DND-41 (cell line): Measurements from ENCODE around the gene NFE2.

Experiments used
- ATAC-seq: fragments of 200-7000 bp; cut with Tn5 transposase; 3 replicates; pipeline ENCODE4 v1.9.1; 2021; ENCODE audit warnings: low read depth; ENCODE audit not compliant: insufficient read depth
- DNase-seq: peaks from one replicate; pipeline ENCODE4 v3.0.0-alpha.2; 2020
- H2AFZ ChIP-seq: 2 replicates; pipeline ENCODE4 v1.6.0; 2012; ENCODE audit warnings: low read depth, low read length
- H3K27ac ChIP-seq: 2 replicates; pipeline ENCODE4 v1.5.1; 2012; ENCODE audit warnings: low read length, inconsistent platforms
- H3K27me3 ChIP-seq: fragments of 200-600 bp; sonication (generic); 2 replicates; pipeline ENCODE4 v1.6.0; 2012; ENCODE audit warnings: low read length, mild to moderate bottlenecking, inconsistent platforms; ENCODE audit not compliant: insufficient read depth, poor library complexity
- H3K36me3 ChIP-seq: 2 replicates; pipeline ENCODE4 v1.5.1; 2012; ENCODE audit warnings: low read length, inconsistent platforms; ENCODE audit not compliant: insufficient read depth
- H3K4me1 ChIP-seq: 2 replicates; pipeline ENCODE4 v1.5.1; 2012; ENCODE audit warnings: mild to moderate bottlenecking, low read length; ENCODE audit not compliant: insufficient read depth
- H3K4me2 ChIP-seq: 2 replicates; pipeline ENCODE4 v1.6.0; 2012; ENCODE audit warnings: mild to moderate bottlenecking, moderate library complexity, low read length, inconsistent platforms; ENCODE audit not compliant: insufficient read depth
- H3K4me3 ChIP-seq, 2 experiments: fragments of 200-600 bp in 1 of 2; shearing (Covaris generic) in 1 of 2; 2 replicates each; pipeline ENCODE4 v1.5.1; 2012 to 2016; ENCODE audit warnings: inconsistent platforms in 2 of 2, low read length in 2 of 2, mild to moderate bottlenecking in 2 of 2, low read depth in 1 of 2, moderate library complexity in 1 of 2
- H3K79me2 ChIP-seq: 2 replicates; pipeline ENCODE4 v1.6.0; 2012; ENCODE audit warnings: low read length, inconsistent platforms; ENCODE audit not compliant: insufficient read depth
- H3K9ac ChIP-seq: 2 replicates; pipeline ENCODE4 v1.6.0; 2012; ENCODE audit warnings: low read depth, mild to moderate bottlenecking, inconsistent platforms, low read length, moderate library complexity
- H3K9me3 ChIP-seq: 2 replicates; pipeline ENCODE4 v1.5.1; 2012; ENCODE audit warnings: low read length, moderate library complexity, mild to moderate bottlenecking, inconsistent platforms; ENCODE audit not compliant: insufficient read depth, severe bottlenecking
- H4K20me1 ChIP-seq: 2 replicates; pipeline ENCODE4 v1.6.0; 2012; ENCODE audit warnings: low read length; ENCODE audit not compliant: insufficient read depth
- CTCF ChIP-seq: IDR thresholded peaks from 2 replicates; pipeline ENCODE4 v1.5.1; 2012; ENCODE audit warnings: borderline replicate concordance, low read length, moderate library complexity, mild to moderate bottlenecking; ENCODE audit not compliant: poor library complexity, severe bottlenecking; ENCODE audit errors: extremely low read depth
- EZH2 ChIP-seq: IDR thresholded peaks from 3 replicates; pipeline ENCODE4 v1.6.1; 2012; ENCODE audit warnings: borderline replicate concordance, low read depth, mild to moderate bottlenecking, moderate library complexity, low read length, inconsistent platforms; ENCODE audit not compliant: severe bottlenecking

NFE2 gene

GRCh38 chr12:54311051-54311450 is 10.2 kb upstream of the NFE2 start:
- H3K79me2 ChIP-seq: no peaks in the 10 kb centered on the region
- H3K9ac ChIP-seq: no peak overlapping the region
- H3K27ac ChIP-seq: no peak overlapping the region
- H3K4me3 ChIP-seq: no peak overlapping the region
- DNase-seq (no peak), ATAC-seq (no peak)
- no peaks in the 10 kb centered on the region for H3K9me3 ChIP-seq
- H3K36me3 ChIP-seq: no peaks in the 10 kb centered on the region
- no peaks in the 10 kb centered on the region for H4K20me1 ChIP-seq
- H3K4me1 ChIP-seq: no peaks in the 10 kb centered on the region
- no peak for TF ChIP-seq EZH2
- no peak for TF ChIP-seq CTCF
- no peak overlapping the region for H3K4me2 ChIP-seq
- no peaks in the 10 kb centered on the region for H3K27me3 ChIP-seq
- no peak overlapping the region for H2AFZ ChIP-seq

GRCh38 chr12:54306925-54307741 is 6.3 kb upstream of the NFE2 start:
- TF ChIP-seq EZH2 (no peak), CTCF (no peak)
- no peak overlapping the region for H3K9ac ChIP-seq
- DNase-seq (peak; percentile 24), ATAC-seq (no peak)
- no peaks in the 10 kb centered on the region for H3K9me3 ChIP-seq
- no peak overlapping the region for H3K4me2 ChIP-seq
- no peak overlapping the region for H2AFZ ChIP-seq
- H4K20me1 ChIP-seq: no peaks in the 10 kb centered on the region
- peaks cover 6% of the 10 kb centered on the region for H3K27me3 ChIP-seq
- peaks cover 17% of the 10 kb centered on the region for H3K4me1 ChIP-seq
- H3K36me3 ChIP-seq: no peaks in the 10 kb centered on the region
- no peaks in the 10 kb centered on the region for H3K79me2 ChIP-seq
- no peak overlapping the region for H3K4me3 ChIP-seq
- no peak overlapping the region for H3K27ac ChIP-seq

- Histone ChIP-seq H3K27me3 (peaks cover 34% of the 10 kb centered on the region), H2AFZ (peak overlapping the region; percentile 10; the same call in 1 of the 2 replicates), H3K9ac (peak overlapping the region; percentile 25), H3K27ac (peak overlapping the region; percentile 26), H3K4me2 (peak overlapping the region; percentile 62), H3K36me3 (no peaks in the 10 kb centered on the region), H3K4me3 (peak overlapping the region in 1 of 2 experiments; percentile 42; a peak in 2 of 4 replicates), H4K20me1 (no peaks in the 10 kb centered on the region), H3K4me1 (peaks cover 17% of the 10 kb centered on the region), H3K79me2 (no peaks in the 10 kb centered on the region), H3K9me3 (no peaks in the 10 kb centered on the region)
- peak; percentile 90 for DNase-seq
- peak; percentile 94 for ATAC-seq
- TF ChIP-seq EZH2 (no peak), CTCF (no peak)
Measured at GRCh38 chr12:54304187-54304810, 3.5 kb upstream of the NFE2 start.
